Mucosa of stomach (tissue), 1 donor: ENCODE measurements around the gene CRIP2.

Experiments
- H3K27me3 ChIP-seq: one replicate; pipeline ENCODE4 v1.7.0; 2013; ENCODE audit warnings: mild to moderate bottlenecking, low read length; ENCODE audit not compliant: control insufficient read depth, insufficient read depth
- H3K36me3 ChIP-seq: one replicate; pipeline ENCODE4 v1.7.0; 2013; ENCODE audit warnings: low read length; ENCODE audit not compliant: control insufficient read depth, insufficient read depth
- H3K4me1 ChIP-seq: one replicate; pipeline ENCODE4 v1.7.0; 2013; ENCODE audit warnings: mild to moderate bottlenecking, low read length; ENCODE audit not compliant: control insufficient read depth, insufficient read depth
- H3K4me3 ChIP-seq: one replicate; pipeline ENCODE4 v1.7.0; 2013; ENCODE audit warnings: low read length
- H3K9ac ChIP-seq: one replicate; pipeline ENCODE4 v1.7.0; 2013; ENCODE audit warnings: mild to moderate bottlenecking, low read length, moderate library complexity
- H3K9me3 ChIP-seq: one replicate; pipeline ENCODE4 v1.7.0; 2013; ENCODE audit warnings: mild to moderate bottlenecking, low read length, moderate library complexity; ENCODE audit not compliant: control insufficient read depth
- donor health status: Pancreatic carcinoma.

Gene CRIP2

GRCh38 chr14:105505101-105505500 is 30.5 kb downstream of the CRIP2 start:
- Histone ChIP-seq H3K4me3 (no peak overlapping the region), H3K36me3 (no peaks in the 10 kb centered on the region), H3K9ac (no peak overlapping the region), H3K9me3 (no peaks in the 10 kb centered on the region), H3K27me3 (peaks cover 5% of the 10 kb centered on the region), H3K4me1 (no peaks in the 10 kb centered on the region)

- Histone ChIP-seq H3K9me3 (no peaks in the 10 kb centered on the region), H3K4me3 (no peak overlapping the region), H3K9ac (no peak overlapping the region), H3K36me3 (no peaks in the 10 kb centered on the region), H3K27me3 (peaks cover 11% of the 10 kb centered on the region), H3K4me1 (no peaks in the 10 kb centered on the region)
Measured at GRCh38 chr14:105507247-105507646, 32.6 kb downstream of the CRIP2 start.

- Histone ChIP-seq H3K36me3 (no peaks in the 10 kb centered on the region), H3K4me3 (no peak overlapping the region), H3K4me1 (no peaks in the 10 kb centered on the region), H3K27me3 (peaks cover 16% of the 10 kb centered on the region), H3K9me3 (no peaks in the 10 kb centered on the region), H3K9ac (no peak overlapping the region)
Measured at GRCh38 chr14:105508069-105508468, 33.4 kb downstream of the CRIP2 start.

- Histone ChIP-seq H3K36me3 (no peaks in the 10 kb centered on the region), H3K9ac (no peak overlapping the region), H3K4me3 (no peak overlapping the region), H3K4me1 (no peaks in the 10 kb centered on the region), H3K9me3 (no peaks in the 10 kb centered on the region), H3K27me3 (peaks cover 20% of the 10 kb centered on the region)
Measured at GRCh38 chr14:105508601-105509000, 34.0 kb downstream of the CRIP2 start.

- peaks cover 14% of the 10 kb centered on the region for H3K27me3 ChIP-seq
- H3K4me1 ChIP-seq, result no peaks in the 10 kb centered on the region
- H3K9me3 ChIP-seq, result no peaks in the 10 kb centered on the region
- no peak overlapping the region for H3K4me3 ChIP-seq
- no peaks in the 10 kb centered on the region for H3K36me3 ChIP-seq
- H3K9ac ChIP-seq, result no peak overlapping the region
Measured at GRCh38 chr14:105517096-105517495, 42.5 kb downstream of the CRIP2 start.

GRCh38 chr14:105519946-105520698 is 45.5 kb downstream of the CRIP2 start:
- no peaks in the 10 kb centered on the region for H3K4me1 ChIP-seq

GRCh38 chr14:105525326-105525725 is 50.7 kb downstream of the CRIP2 start:
- Histone ChIP-seq H3K4me1 (peaks cover 31% of the 10 kb centered on the region), H3K4me3 (no peak overlapping the region), H3K9me3 (no peaks in the 10 kb centered on the region), H3K9ac (no peak overlapping the region), H3K36me3 (no peaks in the 10 kb centered on the region), H3K27me3 (peaks cover 42% of the 10 kb centered on the region)

More at GRCh38 chr14:105519946-105520698, 45.5 kb downstream of the CRIP2 start:
- H3K36me3 ChIP-seq, result no peaks in the 10 kb centered on the region
- no peak overlapping the region for H3K4me3 ChIP-seq
- no peak overlapping the region for H3K9ac ChIP-seq
- H3K9me3 ChIP-seq, result no peaks in the 10 kb centered on the region
- H3K27me3 ChIP-seq, result peaks cover 5% of the 10 kb centered on the region

GRCh38 chr14:105525861-105526775 is 51.5 kb downstream of the CRIP2 start, which contains the start of gene TMEM121:
TSS of gene TMEM121 (plus strand) at chr14:105526583. CDS start at chr14:105528835, 2,252 bp downstream.
- Histone ChIP-seq H3K9ac (peak within 1 kb of the TSS; percentile 53), H3K36me3 (no peaks in the 10 kb centered on the region)

GRCh38 chr14:105526776-105527380 is 52.3 kb downstream of the CRIP2 start:
- H3K9ac ChIP-seq, result no peak overlapping the region
- H3K36me3 ChIP-seq, result no peaks in the 10 kb centered on the region
- no peaks in the 10 kb centered on the region for H3K9me3 ChIP-seq
- peaks cover 46% of the 10 kb centered on the region for H3K27me3 ChIP-seq
- H3K4me1 ChIP-seq, result peaks cover 31% of the 10 kb centered on the region
- no peak overlapping the region for H3K4me3 ChIP-seq

More at GRCh38 chr14:105525861-105526775, 51.5 kb downstream of the CRIP2 start, which contains the start of gene TMEM121:
- Histone ChIP-seq H3K4me3 (no peak within 1 kb of the TSS), H3K4me1 (peaks cover 31% of the 10 kb centered on the region), H3K9me3 (no peaks in the 10 kb centered on the region), H3K27me3 (peaks cover 46% of the 10 kb centered on the region)

GRCh38 chr14:105527381-105527825 is 52.8 kb downstream of the CRIP2 start:
- H3K36me3 ChIP-seq, result no peaks in the 10 kb centered on the region
- H3K27me3 ChIP-seq, result peaks cover 46% of the 10 kb centered on the region
- H3K4me3 ChIP-seq, result no peak overlapping the region
- H3K9ac ChIP-seq, result peak overlapping the region; percentile 53
- H3K9me3 ChIP-seq, result no peaks in the 10 kb centered on the region
- peaks cover 31% of the 10 kb centered on the region for H3K4me1 ChIP-seq

- H3K9ac ChIP-seq, result peak overlapping the region; percentile 53
- peaks cover 31% of the 10 kb centered on the region for H3K4me1 ChIP-seq
- peak overlapping the region; percentile 36 for H3K4me3 ChIP-seq
- H3K9me3 ChIP-seq, result no peaks in the 10 kb centered on the region
- peaks cover 48% of the 10 kb centered on the region for H3K27me3 ChIP-seq
- no peaks in the 10 kb centered on the region for H3K36me3 ChIP-seq
Measured at GRCh38 chr14:105527826-105528585, 53.4 kb downstream of the CRIP2 start.
